Measurements from ENCODE around the gene PDGFC.

PDGFC gene

GRCh38 chr4:156795727-156796126, 175.9 kb downstream of the PDGFC start:
- Histone ChIP-seq H3K9me3 (replicated peaks; ENCODE audit: insufficient read depth, low read length) (no peaks in the 10 kb centered on the region), H4K20me1 (ENCODE audit: insufficient read depth, low read length) (no peaks in the 10 kb centered on the region), H2AFZ (ENCODE audit: low read length) (no peak overlapping the region), H3K79me2 (ENCODE audit: low read length) (no peaks in the 10 kb centered on the region), H3K27me3 (replicated peaks; ENCODE audit: insufficient read depth, low read length) (no peaks in the 10 kb centered on the region), H3K9ac (ENCODE audit: low read length) (no peak overlapping the region), H3K36me3 (replicated peaks; ENCODE audit: insufficient read depth, low read length) (no peaks in the 10 kb centered on the region), H3K4me2 (ENCODE audit: low read depth, low read length) (no peak overlapping the region), H3K27ac (ENCODE audit: low read length) (no peak overlapping the region), H3K4me1 (ENCODE audit: low read length) (no peaks in the 10 kb centered on the region), H3K4me3 (ENCODE audit: low read length) (no peak overlapping the region), H3F3A (ENCODE audit: insufficient read depth, low read length) (no peaks in the 10 kb centered on the region), H3K9me2 (replicated peaks; ENCODE audit: insufficient read depth, low read length) (no peaks in the 10 kb centered on the region)
- TF ChIP-seq EZH2phosphoT487 (IDR thresholded peaks at IDR 0.05; ENCODE audit: low read length), result no peak
- TF ChIP-seq EZH2 (optimal IDR thresholded peaks at IDR 0.05; ENCODE audit: low read depth, low read length), result no peak
- TF ChIP-seq, protein P1, sequence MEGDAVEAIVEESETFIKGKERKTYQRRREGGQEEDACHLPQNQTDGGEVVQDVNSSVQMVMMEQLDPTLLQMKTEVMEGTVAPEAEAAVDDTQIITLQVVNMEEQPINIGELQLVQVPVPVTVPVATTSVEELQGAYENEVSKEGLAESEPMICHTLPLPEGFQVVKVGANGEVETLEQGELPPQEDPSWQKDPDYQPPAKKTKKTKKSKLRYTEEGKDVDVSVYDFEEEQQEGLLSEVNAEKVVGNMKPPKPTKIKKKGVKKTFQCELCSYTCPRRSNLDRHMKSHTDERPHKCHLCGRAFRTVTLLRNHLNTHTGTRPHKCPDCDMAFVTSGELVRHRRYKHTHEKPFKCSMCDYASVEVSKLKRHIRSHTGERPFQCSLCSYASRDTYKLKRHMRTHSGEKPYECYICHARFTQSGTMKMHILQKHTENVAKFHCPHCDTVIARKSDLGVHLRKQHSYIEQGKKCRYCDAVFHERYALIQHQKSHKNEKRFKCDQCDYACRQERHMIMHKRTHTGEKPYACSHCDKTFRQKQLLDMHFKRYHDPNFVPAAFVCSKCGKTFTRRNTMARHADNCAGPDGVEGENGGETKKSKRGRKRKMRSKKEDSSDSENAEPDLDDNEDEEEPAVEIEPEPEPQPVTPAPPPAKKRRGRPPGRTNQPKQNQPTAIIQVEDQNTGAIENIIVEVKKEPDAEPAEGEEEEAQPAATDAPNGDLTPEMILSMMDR (IDR thresholded peaks at IDR 0.05; ENCODE audit: low read length), result no peak
- no peak for DNase-seq

DNA sequence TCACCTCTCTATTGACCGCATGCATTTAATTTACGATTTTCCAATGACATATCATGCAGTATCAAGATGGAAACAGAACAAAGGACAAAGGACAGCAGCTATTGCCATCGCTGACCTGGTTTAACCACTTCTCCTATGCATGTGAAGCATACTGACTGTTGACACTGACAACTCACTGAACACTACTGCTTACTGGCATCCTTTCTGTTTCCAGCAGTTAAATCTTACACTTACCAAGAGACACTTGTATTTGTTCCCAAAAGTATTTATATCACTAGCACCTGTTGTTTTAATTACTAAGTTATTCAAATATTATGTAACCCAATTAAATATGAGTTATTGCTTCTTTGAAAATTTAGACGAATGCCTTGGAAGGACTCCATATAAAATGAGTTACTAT, 176.7 kb downstream of the PDGFC start:
- H3K27ac ChIP-seq (ENCODE audit: low read length), result no peak overlapping the region
- H3K79me2 ChIP-seq (ENCODE audit: low read length), result no peaks in the 10 kb centered on the region
- no peaks in the 10 kb centered on the region for H3K9me3 ChIP-seq (replicated peaks; ENCODE audit: insufficient read depth, low read length)
- H3K9me2 ChIP-seq (replicated peaks; ENCODE audit: insufficient read depth, low read length), result no peaks in the 10 kb centered on the region
- H3F3A ChIP-seq (ENCODE audit: insufficient read depth, low read length), result no peaks in the 10 kb centered on the region
- DNase-seq, result no peak
- no peaks in the 10 kb centered on the region for H4K20me1 ChIP-seq (ENCODE audit: insufficient read depth, low read length)
- H2AFZ ChIP-seq (ENCODE audit: low read length), result no peak overlapping the region
- TF ChIP-seq EZH2 (optimal IDR thresholded peaks at IDR 0.05; ENCODE audit: low read depth, low read length), result no peak
- TF ChIP-seq, protein P1 (IDR thresholded peaks at IDR 0.05; ENCODE audit: low read length), result no peak
- TF ChIP-seq EZH2phosphoT487 (IDR thresholded peaks at IDR 0.05; ENCODE audit: low read length), result no peak
- no peaks in the 10 kb centered on the region for H3K27me3 ChIP-seq (replicated peaks; ENCODE audit: insufficient read depth, low read length)
- no peaks in the 10 kb centered on the region for H3K36me3 ChIP-seq (replicated peaks; ENCODE audit: insufficient read depth, low read length)
- no peak overlapping the region for H3K4me2 ChIP-seq (ENCODE audit: low read depth, low read length)
- H3K4me1 ChIP-seq (ENCODE audit: low read length), result no peaks in the 10 kb centered on the region
- H3K4me3 ChIP-seq (ENCODE audit: low read length), result no peak overlapping the region
- no peak overlapping the region for H3K9ac ChIP-seq (ENCODE audit: low read length)

- Histone ChIP-seq H3K9ac (ENCODE audit: low read length) (no peak overlapping the region), H3K36me3 (replicated peaks; ENCODE audit: insufficient read depth, low read length) (no peaks in the 10 kb centered on the region), H3K9me2 (replicated peaks; ENCODE audit: insufficient read depth, low read length) (no peaks in the 10 kb centered on the region), H3K9me3 (replicated peaks; ENCODE audit: insufficient read depth, low read length) (no peaks in the 10 kb centered on the region), H3K4me1 (ENCODE audit: low read length) (no peaks in the 10 kb centered on the region), H3K4me2 (ENCODE audit: low read depth, low read length) (no peak overlapping the region), H3F3A (ENCODE audit: insufficient read depth, low read length) (no peaks in the 10 kb centered on the region), H4K20me1 (ENCODE audit: insufficient read depth, low read length) (no peaks in the 10 kb centered on the region), H3K79me2 (ENCODE audit: low read length) (no peaks in the 10 kb centered on the region), H3K4me3 (ENCODE audit: low read length) (no peak overlapping the region), H2AFZ (ENCODE audit: low read length) (no peak overlapping the region), H3K27ac (ENCODE audit: low read length) (no peak overlapping the region), H3K27me3 (replicated peaks; ENCODE audit: insufficient read depth, low read length) (no peaks in the 10 kb centered on the region)
- TF ChIP-seq, protein P1 (IDR thresholded peaks at IDR 0.05; ENCODE audit: low read length), result no peak
- no peak for TF ChIP-seq EZH2phosphoT487 (IDR thresholded peaks at IDR 0.05; ENCODE audit: low read length)
- no peak for TF ChIP-seq EZH2 (optimal IDR thresholded peaks at IDR 0.05; ENCODE audit: low read depth, low read length)
- no peak for DNase-seq
Observed at GRCh38 chr4:156792462-156793085, 179.0 kb downstream of the PDGFC start.

Data from MM.1S (cell line).